NOMO-1 treated with dmso at 0.1 percent for 144 hours (cell line): ENCODE data around the gene MYBL2.
A peak's percentile ranks its signal among the peaks of the same experiment; 100 is the strongest.

Source experiments
- DNase-seq: peaks from one replicate; lab custom pipeline; 2025; ENCODE audit not compliant: unreplicated experiment; lab: John Stamatoyannopoulos, UW

The MYBL2 gene

GRCh38 chr20:43681991-43682410, 15.1 kb downstream of the MYBL2 start:
- DNase-seq = no peak

GRCh38 chr20:43682446-43682845, 15.5 kb downstream of the MYBL2 start:
- no peak for DNase-seq

GRCh38 chr20:43686820-43687219, 19.9 kb downstream of the MYBL2 start:
- DNase-seq = no peak

GRCh38 chr20:43689165-43689564, 22.3 kb downstream of the MYBL2 start:
- DNase-seq = no peak

GRCh38 chr20:43690943-43691598, 24.2 kb downstream of the MYBL2 start:
- DNase-seq = no peak

GRCh38 chr20:43691928-43692524, 25.1 kb downstream of the MYBL2 start:
- peak; percentile 24 for DNase-seq

- no peak for DNase-seq
These were observed 27.8 kb downstream of the MYBL2 start for GRCh38 chr20:43694763-43695162.

- no peak for DNase-seq
These were observed 28.7 kb downstream of the MYBL2 start for GRCh38 chr20:43695571-43695970.

- DNase-seq = no peak
These were observed 33.1 kb downstream of the MYBL2 start for GRCh38 chr20:43699941-43700565.

- no peak for DNase-seq
These were observed 33.7 kb downstream of the MYBL2 start for GRCh38 chr20:43700627-43701026.

- DNase-seq = no peak
These were observed 35.6 kb downstream of the MYBL2 start for GRCh38 chr20:43702502-43702901.

- no peak for DNase-seq
These were observed 43.6 kb downstream of the MYBL2 start for GRCh38 chr20:43710370-43711044.

- DNase-seq = no peak
These were observed 44.3 kb downstream of the MYBL2 start for GRCh38 chr20:43711098-43711654.

- DNase-seq = no peak
These were observed 48.1 kb downstream of the MYBL2 start for GRCh38 chr20:43715044-43715443.

- DNase-seq = no peak
These were observed 48.6 kb downstream of the MYBL2 start for GRCh38 chr20:43715511-43715910.

- DNase-seq = no peak
These were observed 49.2 kb downstream of the MYBL2 start for GRCh38 chr20:43716123-43716522.

GRCh38 chr20:43716757-43717615, 50.1 kb downstream of the MYBL2 start:
- DNase-seq = no peak

- DNase-seq = no peak
These were observed 50.7 kb downstream of the MYBL2 start for GRCh38 chr20:43717616-43717995.

- DNase-seq = no peak
These were observed 53.1 kb downstream of the MYBL2 start for GRCh38 chr20:43720007-43720406.

GRCh38 chr20:43721097-43721428, 54.1 kb downstream of the MYBL2 start:
- no peak for DNase-seq
